HL-60 (cell line): ENCODE results near the gene CCDC17.

Experiments used
- CTCF ChIP-seq: IDR thresholded peaks from one replicate; pipeline ENCODE4 v1.5.1; 2011; ENCODE audit warnings: low read length, control low read depth, inconsistent platforms; ENCODE audit not compliant: insufficient read depth
- POLR2AphosphoS5 ChIP-seq: IDR thresholded peaks from 2 replicates; pipeline ENCODE4 v1.6.1; 2012; ENCODE audit warnings: low read depth
- REST ChIP-seq: IDR thresholded peaks from 2 replicates; pipeline ENCODE4 v1.6.1; 2012; ENCODE audit warnings: low read depth; ENCODE audit not compliant: insufficient replicate concordance

GRCh38 chr1:45621895-45622523 lies 1.8 kb downstream of the CCDC17 start:
- TF ChIP-seq CTCF, result no peak
- TF ChIP-seq REST, result no peak
- no peak for TF ChIP-seq POLR2AphosphoS5
